ENCODE results near the gene NFU1. TPM values are rescaled to one million over a fixed set of nuclear protein-coding genes. Genes with fewer than 3 reads are reported as not detected.

Gene NFU1
- polyA plus RNA-seq, 1 of the 3 experiments (the other 2 are of a cell fraction): 23.5 TPM

DNA sequence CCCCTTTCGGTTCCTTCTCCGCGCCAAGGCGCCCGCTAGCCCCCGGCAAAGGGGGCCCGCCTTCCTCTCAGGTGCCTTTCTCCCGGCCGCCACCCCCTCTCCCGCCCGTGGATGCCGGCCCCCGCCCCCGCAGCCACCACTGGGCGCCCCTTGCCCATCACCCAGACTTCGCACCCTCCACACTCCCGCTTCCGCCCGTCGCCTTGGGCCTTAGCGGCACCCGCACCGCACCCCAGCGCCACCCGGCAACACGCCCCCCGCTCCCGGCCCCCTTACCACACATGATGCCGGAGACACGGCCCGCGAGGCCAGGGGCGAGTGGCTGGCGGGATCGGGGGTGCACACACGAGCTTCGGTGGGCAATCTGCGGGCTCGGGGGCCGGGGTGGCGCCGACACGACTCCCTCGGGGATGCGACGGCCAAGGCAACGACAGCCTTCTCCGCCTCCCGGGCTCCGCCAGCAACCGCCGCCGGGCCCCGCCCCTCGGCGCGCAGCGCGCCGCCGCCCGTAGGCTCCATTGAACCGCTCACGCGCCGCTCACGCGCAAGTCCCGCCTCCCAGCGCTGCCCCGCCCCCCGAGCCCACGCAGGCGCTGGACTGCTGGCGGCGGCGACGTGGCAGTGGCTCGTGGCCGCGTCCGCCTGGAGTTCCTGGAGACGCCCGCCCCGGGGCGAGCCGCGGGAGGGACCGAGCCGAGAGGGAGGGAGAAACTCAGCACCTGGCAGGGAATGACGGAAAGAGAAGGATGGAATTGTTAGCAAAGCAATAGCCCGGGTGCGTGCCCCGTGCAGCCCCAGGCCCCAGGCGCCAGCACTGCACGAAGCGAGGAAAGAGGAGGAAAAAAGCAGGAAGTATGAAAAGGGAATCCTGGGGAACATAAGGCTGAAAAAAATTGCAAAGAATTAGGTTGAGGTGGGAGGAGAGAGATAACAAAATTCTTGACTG is 50.2 kb downstream of the NFU1 start, which contains the start of gene GFPT1:
Gene GFPT1, minus strand, starts transcription at position 439 of the 946 bp plus-strand sequence. Its CDS starts 156 bp downstream, at position 283.
- Histone ChIP-seq H3K4me3 (ENCODE audit: low read depth in 2 of 2, low read length in 1 of 2) (peak within 1 kb of the TSS; percentile 77 to 92), H3K4me1 (ENCODE audit: control insufficient read depth in 1 of 2, insufficient read depth in 2 of 2, low read depth in 1 of 2, low read length in 1 of 2) (peaks cover 6 to 19% of the 10 kb centered on the region in 2 experiments; a peak in 3 of 4 replicates), H3K9ac (peak within 1 kb of the TSS; percentile 92), H3K27me3 (ENCODE audit: insufficient read depth) (no peaks in the 10 kb centered on the region), H3K9me2 (no peaks in the 10 kb centered on the region), H3K27ac (ENCODE audit: low read depth in 2 of 2, low read length in 1 of 2) (peak within 1 kb of the TSS; percentile 79 to 90), H2AFZ (ENCODE audit: low read depth) (peak within 1 kb of the TSS; percentile 85), H3K79me2 (ENCODE audit: insufficient read depth) (peaks cover 53% of the 10 kb centered on the region), H3K9me3 (no peaks in the 10 kb centered on the region), H3F3A (replicated peaks; ENCODE audit: insufficient read depth) (peaks cover 12% of the 10 kb centered on the region), H3K36me3 (replicated peaks in 1 of 2; ENCODE audit: control insufficient read depth in 1 of 2, insufficient read depth in 2 of 2, low read length in 1 of 2) (peaks cover 6 to 8% of the 10 kb centered on the region in 2 experiments), H3K4me2 (peak within 1 kb of the TSS; percentile 87), H4K20me1 (ENCODE audit: insufficient read depth) (peaks cover 25% of the 10 kb centered on the region)
- WGBS (ENCODE audit: low lambda C conversion rate): 2% methylated on average over 16 of the region's 97 CpGs
- POLR2A ChIA-PET: interaction anchor here (0.5 to 1.7 kb wide), 2 partner anchors 36 to 50 kb away, joined by 3 to 6 read pairs; partner anchors contain the start of gene NFU1
- TF ChIP-seq RCOR1 (IDR thresholded peaks at IDR 0.05; ENCODE audit: low read length) (no peak), RAD21 (IDR thresholded peaks at IDR 0.05; ENCODE audit: low read length) (no peak), IRF3 (IDR thresholded peaks at IDR 0.05; ENCODE audit: low read depth, low read length) (no peak; the same call in 1 of the 2 replicates), TAF1 (IDR thresholded peaks at IDR 0.05; ENCODE audit: borderline replicate concordance, low read depth, low read length) (peak; percentile 54), TCF12 (IDR thresholded peaks at IDR 0.05) (no peak), SMC3 (IDR thresholded peaks at IDR 0.05; ENCODE audit: low read depth, low read length) (no peak), JUND (IDR thresholded peaks at IDR 0.05) (no peak), GATA2 (CRISPR knock-in tag; IDR thresholded peaks at IDR 0.05) (no peak), YY1 (IDR thresholded peaks at IDR 0.05; ENCODE audit: low read depth) (no peak; the same call in 1 of the 2 replicates), POLR2AphosphoS5 (IDR thresholded peaks at IDR 0.05; ENCODE audit: low read depth, low read length) (0 out of 2 replicates have a peak, but pooled peaks have one; percentile 71), MEF2A (IDR thresholded peaks at IDR 0.05; ENCODE audit: borderline replicate concordance, low read depth) (no peak), CTCF (IDR thresholded peaks at IDR 0.05) (no peak), USF1 (IDR thresholded peaks at IDR 0.05; ENCODE audit: borderline replicate concordance, low read depth) (no peak), NRF1 (IDR thresholded peaks at IDR 0.05; ENCODE audit: low read depth, low read length) (peak; percentile 89), MXI1 (IDR thresholded peaks at IDR 0.05; ENCODE audit: low read depth, low read length) (peak; percentile 71), ELF1 (IDR thresholded peaks at IDR 0.05) (peak; percentile 22; the same call in 1 of the 2 replicates), PBX3 (IDR thresholded peaks at IDR 0.05) (peak; percentile 98), CHD2 (IDR thresholded peaks at IDR 0.05; ENCODE audit: low read length, partially characterized antibody) (no peak), EP300 (IDR thresholded peaks at IDR 0.05; ENCODE audit: borderline replicate concordance in 1 of 2, low read depth in 1 of 2, low read length in 1 of 2) (0 out of 4 replicates have a peak, but pooled peaks of 1 of the 2 experiments have one; percentile 15), GABPA (IDR thresholded peaks at IDR 0.05; ENCODE audit: low read depth) (0 out of 2 replicates have a peak, but pooled peaks have one; percentile 9), MAX (IDR thresholded peaks at IDR 0.05; ENCODE audit: low read depth) (peak; percentile 39)
- TF ChIP-seq, protein P1, sequence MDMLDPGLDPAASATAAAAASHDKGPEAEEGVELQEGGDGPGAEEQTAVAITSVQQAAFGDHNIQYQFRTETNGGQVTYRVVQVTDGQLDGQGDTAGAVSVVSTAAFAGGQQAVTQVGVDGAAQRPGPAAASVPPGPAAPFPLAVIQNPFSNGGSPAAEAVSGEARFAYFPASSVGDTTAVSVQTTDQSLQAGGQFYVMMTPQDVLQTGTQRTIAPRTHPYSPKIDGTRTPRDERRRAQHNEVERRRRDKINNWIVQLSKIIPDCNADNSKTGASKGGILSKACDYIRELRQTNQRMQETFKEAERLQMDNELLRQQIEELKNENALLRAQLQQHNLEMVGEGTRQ (IDR thresholded peaks at IDR 0.05; ENCODE audit: borderline replicate concordance, low read depth, low read length): no peak
- CTCF ChIA-PET: interaction anchor here (0.5 to 4.5 kb wide), 3 partner anchors 11 to 924 kb away, joined by 3 to 36 read pairs (median 6); partner anchors contain the start of gene NFU1
- DNase-seq: peak; percentile 97

Data from SK-N-SH (cell line).